Measurements from ENCODE around the gene GNAQ.

DNA sequence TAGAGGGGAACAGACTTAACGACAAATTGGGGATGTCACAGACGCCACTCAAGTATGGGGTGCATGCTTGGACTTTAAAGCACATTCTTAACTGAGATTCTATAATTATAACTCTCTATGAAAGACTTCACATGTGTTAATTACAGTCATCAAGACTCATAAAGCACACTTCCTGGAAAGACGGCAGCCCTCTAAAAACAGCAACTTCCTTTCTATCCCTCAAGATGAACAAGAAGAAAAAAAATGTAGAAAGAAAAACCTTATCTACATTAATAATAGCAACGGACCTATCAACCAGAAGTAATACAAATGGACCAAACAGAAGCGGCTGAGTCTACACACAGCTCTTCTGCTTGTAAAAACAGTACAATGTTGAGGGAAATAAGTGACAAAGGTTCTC lies 21.2 kb downstream of the GNAQ start:
- TF ChIP-seq ZBTB3 (CRISPR knock-in tag; IDR thresholded peaks at IDR 0.05; ENCODE audit: borderline replicate concordance, low read depth) (no peak), MTA1 (CRISPR knock-in tag; IDR thresholded peaks at IDR 0.05; ENCODE audit: borderline replicate concordance) (no peak), ZNF343 (CRISPR knock-in tag; IDR thresholded peaks at IDR 0.05) (no peak), NFIC (IDR thresholded peaks at IDR 0.05; ENCODE audit: low read length) (no peak), ATF7 (IDR thresholded peaks at IDR 0.05) (no peak), ATF7 (CRISPR knock-in tag; IDR thresholded peaks at IDR 0.05) (no peak), FOXJ3 (CRISPR knock-in tag; IDR thresholded peaks at IDR 0.05; ENCODE audit: borderline replicate concordance) (no peak), ZFX (CRISPR knock-in tag; IDR thresholded peaks at IDR 0.05; ENCODE audit: low read depth) (no peak), ZNF446 (CRISPR knock-in tag; IDR thresholded peaks at IDR 0.05) (no peak), ZNF274 (CRISPR knock-in tag; IDR thresholded peaks at IDR 0.05) (no peak)
- TF ChIP-seq, protein P1, sequence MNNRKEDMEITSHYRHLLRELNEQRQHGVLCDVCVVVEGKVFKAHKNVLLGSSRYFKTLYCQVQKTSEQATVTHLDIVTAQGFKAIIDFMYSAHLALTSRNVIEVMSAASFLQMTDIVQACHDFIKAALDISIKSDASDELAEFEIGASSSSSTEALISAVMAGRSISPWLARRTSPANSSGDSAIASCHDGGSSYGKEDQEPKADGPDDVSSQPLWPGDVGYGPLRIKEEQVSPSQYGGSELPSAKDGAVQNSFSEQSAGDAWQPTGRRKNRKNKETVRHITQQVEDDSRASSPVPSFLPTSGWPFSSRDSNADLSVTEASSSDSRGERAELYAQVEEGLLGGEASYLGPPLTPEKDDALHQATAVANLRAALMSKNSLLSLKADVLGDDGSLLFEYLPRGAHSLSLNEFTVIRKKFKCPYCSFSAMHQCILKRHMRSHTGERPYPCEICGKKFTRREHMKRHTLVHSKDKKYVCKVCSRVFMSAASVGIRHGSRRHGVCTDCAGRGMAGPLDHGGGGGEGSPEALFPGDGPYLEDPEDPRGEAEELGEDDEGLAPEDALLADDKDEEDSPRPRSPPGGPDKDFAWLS (CRISPR knock-in tag; IDR thresholded peaks at IDR 0.05; ENCODE audit: borderline replicate concordance), result no peak
- TF ChIP-seq, protein P2, sequence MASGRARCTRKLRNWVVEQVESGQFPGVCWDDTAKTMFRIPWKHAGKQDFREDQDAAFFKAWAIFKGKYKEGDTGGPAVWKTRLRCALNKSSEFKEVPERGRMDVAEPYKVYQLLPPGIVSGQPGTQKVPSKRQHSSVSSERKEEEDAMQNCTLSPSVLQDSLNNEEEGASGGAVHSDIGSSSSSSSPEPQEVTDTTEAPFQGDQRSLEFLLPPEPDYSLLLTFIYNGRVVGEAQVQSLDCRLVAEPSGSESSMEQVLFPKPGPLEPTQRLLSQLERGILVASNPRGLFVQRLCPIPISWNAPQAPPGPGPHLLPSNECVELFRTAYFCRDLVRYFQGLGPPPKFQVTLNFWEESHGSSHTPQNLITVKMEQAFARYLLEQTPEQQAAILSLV (CRISPR knock-in tag; IDR thresholded peaks at IDR 0.05; ENCODE audit: borderline replicate concordance), result no peak
- TF ChIP-seq, protein P3, sequence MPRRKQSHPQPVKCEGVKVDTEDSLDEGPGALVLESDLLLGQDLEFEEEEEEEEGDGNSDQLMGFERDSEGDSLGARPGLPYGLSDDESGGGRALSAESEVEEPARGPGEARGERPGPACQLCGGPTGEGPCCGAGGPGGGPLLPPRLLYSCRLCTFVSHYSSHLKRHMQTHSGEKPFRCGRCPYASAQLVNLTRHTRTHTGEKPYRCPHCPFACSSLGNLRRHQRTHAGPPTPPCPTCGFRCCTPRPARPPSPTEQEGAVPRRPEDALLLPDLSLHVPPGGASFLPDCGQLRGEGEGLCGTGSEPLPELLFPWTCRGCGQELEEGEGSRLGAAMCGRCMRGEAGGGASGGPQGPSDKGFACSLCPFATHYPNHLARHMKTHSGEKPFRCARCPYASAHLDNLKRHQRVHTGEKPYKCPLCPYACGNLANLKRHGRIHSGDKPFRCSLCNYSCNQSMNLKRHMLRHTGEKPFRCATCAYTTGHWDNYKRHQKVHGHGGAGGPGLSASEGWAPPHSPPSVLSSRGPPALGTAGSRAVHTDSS (CRISPR knock-in tag; conservative IDR thresholded peaks at IDR 0.05), result no peak

Measured in HepG2 (cell line).